CD4-positive, alpha-beta T cell treated with Interleukin-21 for 1 hour (primary cell): Measurements from ENCODE around the gene CCDC201.
"Not testable (repeated sequence)": the region's sequence is repeated elsewhere in the genome, so short reads cannot be mapped to it uniquely, and the experiment has no call there.

ENCODE experiments used
- DNase-seq: peaks from one replicate; pipeline ENCODE4 v3.0.0-alpha.2; 2020

CCDC201 gene

DNA sequence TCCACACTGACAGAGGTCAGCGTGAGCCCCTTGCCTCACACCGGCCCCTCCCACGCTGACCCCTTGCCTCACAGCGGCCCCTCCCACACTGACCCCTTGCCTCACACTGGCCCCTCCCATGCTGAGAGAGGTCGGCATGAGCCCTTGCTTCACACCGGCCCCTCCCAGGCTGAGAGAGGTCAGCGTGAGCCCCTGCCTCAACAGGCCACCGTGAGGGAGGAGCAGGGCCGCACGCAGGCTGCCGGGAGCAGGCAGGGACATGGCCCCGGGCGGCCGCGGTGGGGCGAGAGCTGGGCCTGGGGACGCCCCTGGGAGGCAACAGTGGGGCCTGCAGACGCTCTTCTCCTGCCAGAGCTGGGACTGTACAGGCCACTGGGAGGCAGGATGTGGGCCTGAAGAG, 59.1 kb downstream of the CCDC201 start:
- not testable (repeated sequence) for DNase-seq

GRCh38 chr7:45812946-45813345, 59.9 kb downstream of the CCDC201 start:
- no peak for DNase-seq

DNA sequence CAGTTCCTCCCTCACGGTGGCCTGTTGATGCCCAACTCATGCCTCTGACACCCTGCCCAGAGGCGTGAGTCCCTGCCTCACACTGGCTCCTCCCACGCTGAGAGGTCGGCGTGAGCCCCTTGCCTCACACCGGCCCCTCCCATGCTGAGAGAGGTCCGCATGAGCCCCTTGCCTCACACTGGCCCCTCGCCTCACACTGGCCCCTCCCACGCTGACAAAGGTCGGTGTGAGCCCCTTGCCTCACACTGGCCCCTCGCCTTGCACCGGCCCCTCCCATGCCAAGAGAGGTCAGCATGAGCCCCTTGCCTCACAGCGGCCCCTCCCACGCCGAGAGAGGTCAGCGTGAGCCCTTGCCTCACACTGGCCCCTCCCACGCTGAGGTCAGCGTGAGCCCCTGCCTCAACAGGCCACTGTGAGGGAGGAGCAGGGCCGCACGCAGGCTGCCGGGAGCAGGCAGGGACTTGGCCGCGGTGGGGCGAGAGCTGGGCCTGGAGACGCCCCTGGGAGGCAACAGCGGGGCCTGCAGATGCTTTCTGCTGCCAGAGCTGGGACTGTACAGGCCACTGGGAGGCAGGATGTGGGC, 61.1 kb downstream of the CCDC201 start:
- not testable (repeated sequence) for DNase-seq

DNA sequence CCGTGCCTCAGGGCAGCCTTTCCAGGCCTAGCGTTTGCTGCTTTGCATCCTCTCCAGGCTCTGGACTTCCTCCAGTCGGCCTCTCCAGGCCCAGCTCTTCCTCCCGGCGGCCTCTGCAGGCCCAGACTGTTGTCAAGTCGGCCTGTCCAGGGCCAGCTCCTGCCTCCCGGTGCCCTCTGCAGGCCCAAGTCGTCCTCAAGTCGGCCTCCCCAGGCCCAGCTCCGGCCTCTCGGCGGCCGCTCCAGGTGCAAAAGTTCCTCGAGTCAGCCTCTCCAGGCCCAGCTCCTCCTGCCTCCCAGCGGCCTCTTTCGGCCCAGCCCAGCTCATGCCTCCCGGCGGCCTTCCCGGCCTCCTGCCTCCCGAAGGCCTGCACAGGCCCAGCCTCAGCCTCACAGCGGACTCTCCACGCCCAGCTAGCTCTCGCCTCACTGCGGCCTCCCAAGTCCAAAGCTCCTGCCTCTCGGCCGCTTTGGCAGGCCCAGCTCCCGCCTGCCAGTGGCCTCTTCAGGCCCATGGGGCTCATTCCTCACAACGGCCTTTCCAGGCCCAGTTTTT, 62.4 kb downstream of the CCDC201 start:
- not testable (repeated sequence) for DNase-seq
